ENCODE measurements around the gene SCARF1. TPM values are rescaled to one million over a fixed set of nuclear protein-coding genes. Genes with fewer than 3 reads are reported as not detected.

SCARF1 gene
- total RNA-seq, 2 experiments from 2014 or later, result 0.19 to 0.29 TPM

GRCh38 chr17:1592751-1593629, 52.5 kb downstream of the SCARF1 start:
- Histone ChIP-seq H3K9me2 (ENCODE audit: insufficient read depth, low read length) (no peaks in the 10 kb centered on the region), H3K27ac (ENCODE audit: low read depth, low read length, poor library complexity, severe bottlenecking) (peak overlapping the region; percentile 78), H3K36me3 (ENCODE audit: insufficient read depth, low read length) (0 out of 2 replicates have a peak, but pooled peaks cover 5% of the 10 kb centered on the region), H3K4me2 (ENCODE audit: low read length) (peak overlapping the region; percentile 82), H2AFZ (ENCODE audit: low read length) (peak overlapping the region; percentile 21; the same call in 1 of the 2 replicates), H3K79me2 (ENCODE audit: insufficient read depth, low read depth, low read length) (no peaks in the 10 kb centered on the region), H3K9me3 (ENCODE audit: low read length) (no peaks in the 10 kb centered on the region), H4K20me1 (ENCODE audit: insufficient read depth, low read length) (no peaks in the 10 kb centered on the region), H3K4me1 (ENCODE audit: insufficient read depth, low read length, poor library complexity, severe bottlenecking) (peaks cover 30% of the 10 kb centered on the region), H3K4me3 (ENCODE audit: low read depth, low read length, poor library complexity, severe bottlenecking) (peak overlapping the region; percentile 56)
- DNase-seq (ENCODE audit: low spot score), result peak; percentile 94
- ChIA-PET CTCF (ENCODE audit: unreplicated experiment) (no interaction called here), POLR2A (no interaction called here)
- intact Hi-C loops (cut with micrococcal nuclease; ENCODE audit: unreplicated experiment), result loop anchor here (1.0 kb wide), 1 partner anchor 34 kb away; no protein-coding TSS in a partner anchor
- no TSS peak for BruUV-seq (replicated peaks)
- TF ChIP-seq CTCF (conservative IDR thresholded peaks at IDR 0.05; ENCODE audit: low read length) (no peak), EZH2phosphoT487 (IDR thresholded peaks at IDR 0.05; ENCODE audit: borderline replicate concordance, low read depth, low read length) (no peak)

- Histone ChIP-seq H3K9me3 (ENCODE audit: low read length) (no peaks in the 10 kb centered on the region), H2AFZ (ENCODE audit: low read length) (no peak overlapping the region), H3K4me2 (ENCODE audit: low read length) (peak overlapping the region; percentile 82), H4K20me1 (ENCODE audit: insufficient read depth, low read length) (no peaks in the 10 kb centered on the region), H3K27ac (ENCODE audit: low read depth, low read length, poor library complexity, severe bottlenecking) (no peak overlapping the region), H3K9me2 (ENCODE audit: insufficient read depth, low read length) (no peaks in the 10 kb centered on the region), H3K79me2 (ENCODE audit: insufficient read depth, low read depth, low read length) (no peaks in the 10 kb centered on the region), H3K4me3 (ENCODE audit: low read depth, low read length, poor library complexity, severe bottlenecking) (no peak overlapping the region), H3K36me3 (ENCODE audit: insufficient read depth, low read length) (0 out of 2 replicates have a peak, but pooled peaks cover 5% of the 10 kb centered on the region), H3K4me1 (ENCODE audit: insufficient read depth, low read length, poor library complexity, severe bottlenecking) (peaks cover 30% of the 10 kb centered on the region)
- no peak for DNase-seq (ENCODE audit: low spot score)
- intact Hi-C loops (cut with micrococcal nuclease; ENCODE audit: unreplicated experiment), result no loop called here
- BruUV-seq (replicated peaks), result no TSS peak
- ChIA-PET CTCF (ENCODE audit: unreplicated experiment) (interaction anchor here (0.6 kb wide), 2 partner anchors 17 to 36 kb away, joined by 3 to 15 read pairs; no protein-coding TSS in a partner anchor), POLR2A (interaction anchor here (0.6 kb wide), 2 partner anchors 392 to 955 kb away, joined by 4 read pairs; no protein-coding TSS in a partner anchor)
- TF ChIP-seq CTCF (conservative IDR thresholded peaks at IDR 0.05; ENCODE audit: low read length), result no peak
- no peak for TF ChIP-seq EZH2phosphoT487 (IDR thresholded peaks at IDR 0.05; ENCODE audit: borderline replicate concordance, low read depth, low read length)
These were observed 54.0 kb downstream of the SCARF1 start for GRCh38 chr17:1591474-1592090.

Measured in OCI-LY7 (cell line).